Activated CD4-positive, alpha-beta T cell treated with anti-CD3 and anti-CD28 coated beads, Interleukin-2, amount 50 U/mL, for 48 hours (primary cell): ENCODE data around the gene RNF31.

Experiments
- DNase-seq, 2 experiments: peaks; one replicate each; pipeline ENCODE4 v3.0.0-alpha.2; 2020

The RNF31 gene

DNA sequence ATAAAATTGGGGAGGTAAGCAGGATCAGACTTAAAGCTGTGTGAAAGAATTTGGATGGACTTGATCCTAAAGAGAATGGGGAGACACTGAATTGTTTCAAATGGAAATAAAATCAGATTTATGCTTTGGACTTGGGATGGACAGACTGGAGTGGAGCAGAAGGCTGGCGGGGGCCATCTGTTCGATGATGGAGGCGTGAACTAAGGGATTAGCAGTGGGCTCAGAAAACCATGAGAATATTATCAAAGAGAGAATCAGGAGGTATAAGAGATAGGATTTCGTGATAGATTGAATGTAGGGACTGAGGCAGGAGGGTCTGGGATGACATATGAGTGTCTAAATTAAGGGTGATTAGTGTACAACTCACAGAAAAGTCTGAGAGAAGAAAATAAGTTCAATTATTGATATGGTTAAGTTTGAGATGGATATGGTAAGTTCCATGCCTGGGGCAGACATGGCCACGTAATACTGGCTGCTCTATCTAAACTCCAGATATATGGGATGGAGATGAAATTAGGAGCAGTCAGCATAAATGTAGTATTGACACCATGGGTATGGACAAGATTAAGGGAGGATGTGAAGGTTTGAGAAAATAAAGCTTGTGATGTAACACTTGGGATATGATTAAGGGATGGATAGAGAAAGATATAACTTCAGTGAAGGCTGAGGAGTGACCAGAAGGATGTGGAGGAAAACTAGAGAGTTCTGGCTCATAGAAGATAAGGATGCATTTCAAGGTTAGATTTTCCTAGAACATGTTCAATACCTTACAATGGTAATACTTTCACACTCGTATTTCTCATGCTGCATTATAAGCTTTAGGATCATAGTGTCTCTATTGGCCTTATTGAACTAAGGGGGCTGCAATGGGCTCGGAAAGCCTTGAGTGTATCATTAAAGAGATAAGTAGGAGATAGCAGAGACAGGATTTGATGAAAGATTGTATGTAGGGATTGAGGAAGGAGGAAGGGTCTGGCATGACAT is 57.2 kb downstream of the RNF31 start:
- DNase-seq = no peak

DNA sequence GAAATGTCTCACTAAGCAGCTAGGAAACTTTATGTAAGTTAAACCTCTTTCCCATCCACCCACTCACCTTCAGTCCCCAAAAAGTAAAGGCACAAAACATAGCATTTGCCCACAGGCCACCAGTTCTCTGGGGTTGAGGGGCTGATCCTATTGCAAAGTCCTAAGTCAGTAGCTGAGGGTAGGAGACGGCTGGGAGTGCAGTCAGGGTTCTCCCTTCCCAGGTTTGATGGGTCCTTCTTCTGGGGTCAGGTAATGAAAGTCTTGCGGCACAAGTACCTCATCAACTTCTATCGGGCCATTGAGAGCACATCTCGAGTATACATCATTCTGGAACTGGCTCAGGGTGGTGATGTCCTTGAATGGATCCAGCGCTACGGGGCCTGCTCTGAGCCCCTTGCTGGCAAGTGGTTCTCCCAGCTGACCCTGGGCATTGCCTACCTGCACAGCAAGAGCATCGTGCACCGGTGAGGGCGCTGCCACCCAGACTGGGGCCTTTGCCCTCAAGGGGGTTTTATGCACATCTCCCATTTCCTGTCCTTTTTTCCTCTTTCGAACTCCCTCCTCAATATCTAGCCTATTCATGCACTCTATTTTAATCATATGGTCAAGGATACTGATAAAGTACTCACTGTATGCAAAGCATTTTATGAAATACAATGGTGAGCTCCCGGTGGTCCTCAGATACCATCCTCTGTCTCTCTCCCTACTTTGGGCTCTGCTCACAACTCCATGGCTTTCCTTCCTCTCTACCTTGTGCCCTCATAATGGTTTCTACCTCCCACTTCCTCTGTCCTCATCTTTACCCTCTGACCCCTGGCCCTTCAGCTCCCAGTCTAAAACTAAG is 59.2 kb downstream of the RNF31 start:
- DNase-seq = no peak

DNA sequence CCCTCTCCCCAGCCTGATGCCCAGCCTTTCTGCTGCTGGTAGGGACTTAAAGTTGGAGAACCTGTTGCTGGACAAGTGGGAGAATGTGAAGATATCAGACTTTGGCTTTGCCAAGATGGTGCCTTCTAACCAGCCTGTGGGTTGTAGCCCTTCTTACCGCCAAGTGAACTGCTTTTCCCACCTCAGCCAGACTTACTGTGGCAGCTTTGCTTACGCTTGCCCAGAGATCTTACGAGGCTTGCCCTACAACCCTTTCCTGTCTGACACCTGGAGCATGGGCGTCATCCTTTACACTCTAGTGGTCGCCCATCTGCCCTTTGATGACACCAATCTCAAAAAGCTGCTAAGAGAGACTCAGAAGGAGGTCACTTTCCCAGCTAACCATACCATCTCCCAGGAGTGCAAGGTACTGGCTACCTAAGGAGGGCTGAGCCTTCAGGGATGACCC is 59.8 kb downstream of the RNF31 start:
- DNase-seq = no peak

DNA sequence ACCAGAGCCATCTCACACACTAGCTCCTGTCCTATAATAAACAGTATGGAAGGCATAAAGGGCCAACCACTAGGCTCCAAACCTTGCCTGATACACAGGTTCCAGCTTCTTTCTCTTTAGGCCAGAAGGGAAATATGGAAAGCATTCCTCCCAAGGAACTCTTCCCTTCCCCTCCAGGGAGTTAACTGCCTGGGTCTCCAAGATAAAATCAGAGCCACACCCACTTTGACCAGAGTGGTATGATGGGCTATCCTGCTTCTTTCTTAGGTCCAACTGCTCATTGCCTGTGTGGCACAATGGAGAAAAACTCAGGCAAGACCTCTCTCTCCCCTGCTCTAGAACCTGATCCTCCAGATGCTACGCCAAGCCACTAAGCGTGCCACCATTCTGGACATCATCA is 60.3 kb downstream of the RNF31 start:
- no peak for DNase-seq
